ENCODE results near the gene SLC25A41. TPM values are rescaled to one million over a fixed set of nuclear protein-coding genes. Genes with fewer than 3 reads are reported as not detected.
A peak's percentile ranks its signal among the peaks of the same experiment; 100 is the strongest.

Gene SLC25A41
- total and polyA plus RNA-seq, 2 of the 13 experiments (the other 11 are each of a cell fraction or from before 2014, with no cell fraction given), result 0.33 to 0.95 TPM

DNA sequence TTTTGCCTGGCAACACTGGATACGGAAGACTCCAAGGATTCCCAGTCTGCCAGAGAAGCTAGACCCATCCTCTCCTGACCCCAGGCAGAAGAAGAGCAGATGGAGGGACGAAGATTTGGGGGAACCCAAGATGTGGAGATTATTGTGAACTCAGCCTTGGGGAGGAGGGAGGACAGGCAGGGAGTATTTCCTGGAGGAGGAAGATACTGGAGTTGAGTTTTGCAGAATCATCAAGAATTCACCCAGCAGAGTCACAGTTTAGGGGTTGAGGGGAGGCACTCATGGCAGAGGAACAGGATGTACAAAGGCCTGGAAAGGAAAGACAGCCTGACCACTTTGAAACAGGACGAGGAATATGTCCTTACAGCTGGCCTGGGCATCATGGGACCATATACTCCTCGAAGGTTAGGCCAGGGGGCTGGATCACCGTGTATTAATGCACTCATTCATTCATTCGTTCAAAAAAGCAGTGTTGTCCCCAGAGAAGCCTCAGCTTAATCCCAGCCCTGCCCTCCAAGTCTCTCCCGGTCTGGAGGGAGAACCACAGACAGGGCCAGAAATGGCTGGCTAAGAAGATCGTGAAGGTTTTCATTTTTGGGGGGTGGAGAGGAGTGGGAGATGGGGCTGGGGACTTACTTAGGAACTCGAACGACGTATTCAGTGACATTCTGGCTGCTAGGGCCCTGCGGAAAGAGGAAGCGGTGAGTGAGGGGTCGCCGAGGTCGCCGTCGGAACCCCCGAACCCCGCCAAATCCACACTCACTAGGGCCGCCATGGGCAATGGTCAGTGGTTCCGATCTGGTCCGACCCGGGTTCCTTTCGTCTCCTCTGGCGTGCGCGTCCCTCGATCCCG lies 41.1 kb downstream of the SLC25A41 start:
- H3K9ac ChIP-seq (ENCODE audit: insufficient read depth, low read depth, low read length), result peak overlapping the region; percentile 88
- DNase-seq (ENCODE audit: low spot score), result no peak
- H3K4me1 ChIP-seq (ENCODE audit: insufficient read depth, low read length), result peaks cover 24% of the 10 kb centered on the region
- H3K4me2 ChIP-seq (ENCODE audit: low read depth, low read length), result peak overlapping the region; percentile 96
- peaks cover 18% of the 10 kb centered on the region for H3K79me2 ChIP-seq (ENCODE audit: insufficient read depth, low read length)
- H2AFZ ChIP-seq (ENCODE audit: low read length), result no peak overlapping the region
- FAIRE-seq, result no peak
- ChIA-PET CTCF (ENCODE audit: low intra/inter-chr PET ratio, low total read pairs) (no interaction called here), POLR2A (interaction anchor here (1.3 to 5.5 kb wide), 3 partner anchors 10 to 33 kb away, joined by 8 to 45 read pairs (median 15); partner anchors contain the start of genes ALKBH7 and KHSRP)
- H3K27me3 ChIP-seq (ENCODE audit: control insufficient read depth in 1 of 2, insufficient read depth in 2 of 2, low read length in 2 of 2), result no peaks in the 10 kb centered on the region; a peak in 1 of 5 replicates
- intact Hi-C loops (cut with micrococcal nuclease; ENCODE audit: unreplicated experiment) (no loop called here), in situ Hi-C loops (cut with HindIII; ENCODE audit: extremely low pct_ligation_motif_present, low pct_unique_long_range_greater_than_20kb) (no loop called here)
- H3K27ac ChIP-seq (ENCODE audit: extremely low read length, insufficient read depth, low read length), result peak overlapping the region; percentile 65
- H4K20me1 ChIP-seq (ENCODE audit: insufficient read depth, low read length), result no peaks in the 10 kb centered on the region
- peak overlapping the region; percentile 81 to 99 (median 92) for H3K4me3 ChIP-seq (replicated peaks in 1 of 3; ENCODE audit: insufficient read depth in 1 of 3, low read depth in 2 of 3, low read length in 3 of 3)
- peaks cover 13 to 21% of the 10 kb centered on the region in 2 experiments for H3K36me3 ChIP-seq (replicated peaks in 1 of 2; ENCODE audit: control insufficient read depth in 1 of 2, insufficient read depth in 2 of 2, low read length in 2 of 2)
- TSS peak; percentile 81 for BruUV-seq (replicated peaks)
- ATAC-seq, result peak; percentile 10
- 9% methylated on average over 15 of the region's 30 CpGs for WGBS (ENCODE audit: low lambda C conversion rate)
- H3K9me3 ChIP-seq (ENCODE audit: low read length), result no peaks in the 10 kb centered on the region
- TF ChIP-seq KLF13 (CRISPR knock-in tag; IDR thresholded peaks at IDR 0.05) (no peak), TOE1 (CRISPR knock-in tag; IDR thresholded peaks at IDR 0.05) (no peak), SATB2 (CRISPR knock-in tag; IDR thresholded peaks at IDR 0.05) (no peak), ZNF772 (CRISPR knock-in tag; IDR thresholded peaks at IDR 0.05) (0 out of 2 replicates have a peak, but pooled peaks have one; percentile 7), ZNF160 (CRISPR knock-in tag; IDR thresholded peaks at IDR 0.05) (no peak), RAD21 (CRISPR knock-in tag; IDR thresholded peaks at IDR 0.05) (no peak; the same call in 1 of the 2 replicates), HHEX (CRISPR knock-in tag; IDR thresholded peaks at IDR 0.05) (no peak), MTF2 (CRISPR knock-in tag; IDR thresholded peaks at IDR 0.05; ENCODE audit: borderline replicate concordance) (0 out of 2 replicates have a peak, but pooled peaks have one; percentile 15), CEBPB (IDR thresholded peaks at IDR 0.05; ENCODE audit: borderline replicate concordance, low read depth, low read length) (no peak), ADNP (CRISPR knock-in tag; IDR thresholded peaks at IDR 0.05) (no peak), RFX3 (CRISPR knock-in tag; IDR thresholded peaks at IDR 0.05) (no peak), ATAD3A (CRISPR knock-in tag; IDR thresholded peaks at IDR 0.05) (no peak), ZNF230 (CRISPR knock-in tag; IDR thresholded peaks at IDR 0.05) (no peak)
- TF ChIP-seq, protein P1, sequence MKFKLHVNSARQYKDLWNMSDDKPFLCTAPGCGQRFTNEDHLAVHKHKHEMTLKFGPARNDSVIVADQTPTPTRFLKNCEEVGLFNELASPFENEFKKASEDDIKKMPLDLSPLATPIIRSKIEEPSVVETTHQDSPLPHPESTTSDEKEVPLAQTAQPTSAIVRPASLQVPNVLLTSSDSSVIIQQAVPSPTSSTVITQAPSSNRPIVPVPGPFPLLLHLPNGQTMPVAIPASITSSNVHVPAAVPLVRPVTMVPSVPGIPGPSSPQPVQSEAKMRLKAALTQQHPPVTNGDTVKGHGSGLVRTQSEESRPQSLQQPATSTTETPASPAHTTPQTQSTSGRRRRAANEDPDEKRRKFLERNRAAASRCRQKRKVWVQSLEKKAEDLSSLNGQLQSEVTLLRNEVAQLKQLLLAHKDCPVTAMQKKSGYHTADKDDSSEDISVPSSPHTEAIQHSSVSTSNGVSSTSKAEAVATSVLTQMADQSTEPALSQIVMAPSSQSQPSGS (CRISPR knock-in tag; IDR thresholded peaks at IDR 0.05), result no peak
- TF ChIP-seq, protein P2, sequence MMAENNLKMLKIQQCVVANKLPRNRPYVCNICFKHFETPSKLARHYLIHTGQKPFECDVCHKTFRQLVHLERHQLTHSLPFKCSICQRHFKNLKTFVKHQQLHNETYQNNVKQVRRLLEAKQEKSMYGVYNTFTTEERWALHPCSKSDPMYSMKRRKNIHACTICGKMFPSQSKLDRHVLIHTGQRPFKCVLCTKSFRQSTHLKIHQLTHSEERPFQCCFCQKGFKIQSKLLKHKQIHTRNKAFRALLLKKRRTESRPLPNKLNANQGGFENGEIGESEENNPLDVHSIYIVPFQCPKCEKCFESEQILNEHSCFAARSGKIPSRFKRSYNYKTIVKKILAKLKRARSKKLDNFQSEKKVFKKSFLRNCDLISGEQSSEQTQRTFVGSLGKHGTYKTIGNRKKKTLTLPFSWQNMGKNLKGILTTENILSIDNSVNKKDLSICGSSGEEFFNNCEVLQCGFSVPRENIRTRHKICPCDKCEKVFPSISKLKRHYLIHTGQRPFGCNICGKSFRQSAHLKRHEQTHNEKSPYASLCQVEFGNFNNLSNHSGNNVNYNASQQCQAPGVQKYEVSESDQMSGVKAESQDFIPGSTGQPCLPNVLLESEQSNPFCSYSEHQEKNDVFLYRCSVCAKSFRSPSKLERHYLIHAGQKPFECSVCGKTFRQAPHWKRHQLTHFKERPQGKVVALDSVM (CRISPR knock-in tag; IDR thresholded peaks at IDR 0.05), result peak; percentile 4; the same call in 1 of the 2 replicates
- TF ChIP-seq, protein P3, sequence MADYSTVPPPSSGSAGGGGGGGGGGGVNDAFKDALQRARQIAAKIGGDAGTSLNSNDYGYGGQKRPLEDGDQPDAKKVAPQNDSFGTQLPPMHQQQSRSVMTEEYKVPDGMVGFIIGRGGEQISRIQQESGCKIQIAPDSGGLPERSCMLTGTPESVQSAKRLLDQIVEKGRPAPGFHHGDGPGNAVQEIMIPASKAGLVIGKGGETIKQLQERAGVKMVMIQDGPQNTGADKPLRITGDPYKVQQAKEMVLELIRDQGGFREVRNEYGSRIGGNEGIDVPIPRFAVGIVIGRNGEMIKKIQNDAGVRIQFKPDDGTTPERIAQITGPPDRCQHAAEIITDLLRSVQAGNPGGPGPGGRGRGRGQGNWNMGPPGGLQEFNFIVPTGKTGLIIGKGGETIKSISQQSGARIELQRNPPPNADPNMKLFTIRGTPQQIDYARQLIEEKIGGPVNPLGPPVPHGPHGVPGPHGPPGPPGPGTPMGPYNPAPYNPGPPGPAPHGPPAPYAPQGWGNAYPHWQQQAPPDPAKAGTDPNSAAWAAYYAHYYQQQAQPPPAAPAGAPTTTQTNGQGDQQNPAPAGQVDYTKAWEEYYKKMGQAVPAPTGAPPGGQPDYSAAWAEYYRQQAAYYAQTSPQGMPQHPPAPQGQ (CRISPR knock-in tag; IDR thresholded peaks at IDR 0.05; ENCODE audit: borderline replicate concordance), result no peak
- TF ChIP-seq, protein P4, sequence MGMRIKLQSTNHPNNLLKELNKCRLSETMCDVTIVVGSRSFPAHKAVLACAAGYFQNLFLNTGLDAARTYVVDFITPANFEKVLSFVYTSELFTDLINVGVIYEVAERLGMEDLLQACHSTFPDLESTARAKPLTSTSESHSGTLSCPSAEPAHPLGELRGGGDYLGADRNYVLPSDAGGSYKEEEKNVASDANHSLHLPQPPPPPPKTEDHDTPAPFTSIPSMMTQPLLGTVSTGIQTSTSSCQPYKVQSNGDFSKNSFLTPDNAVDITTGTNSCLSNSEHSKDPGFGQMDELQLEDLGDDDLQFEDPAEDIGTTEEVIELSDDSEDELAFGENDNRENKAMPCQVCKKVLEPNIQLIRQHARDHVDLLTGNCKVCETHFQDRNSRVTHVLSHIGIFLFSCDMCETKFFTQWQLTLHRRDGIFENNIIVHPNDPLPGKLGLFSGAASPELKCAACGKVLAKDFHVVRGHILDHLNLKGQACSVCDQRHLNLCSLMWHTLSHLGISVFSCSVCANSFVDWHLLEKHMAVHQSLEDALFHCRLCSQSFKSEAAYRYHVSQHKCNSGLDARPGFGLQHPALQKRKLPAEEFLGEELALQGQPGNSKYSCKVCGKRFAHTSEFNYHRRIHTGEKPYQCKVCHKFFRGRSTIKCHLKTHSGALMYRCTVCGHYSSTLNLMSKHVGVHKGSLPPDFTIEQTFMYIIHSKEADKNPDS (CRISPR knock-in tag; IDR thresholded peaks at IDR 0.05), result no peak

Data from HepG2 (cell line).